Measurements from ENCODE around the gene CCDC93.

The CCDC93 gene

GRCh38 chr2:117948615-117949014 is 65.3 kb downstream of the CCDC93 start:
- no peak for TF ChIP-seq ZNF280D (tag by site-specific recombination; IDR thresholded peaks at IDR 0.05)
- no peak for TF ChIP-seq BCL6B (tag by site-specific recombination; IDR thresholded peaks at IDR 0.05)
- no peak for TF ChIP-seq PRDM6 (tag by site-specific recombination; IDR thresholded peaks at IDR 0.05)
- no peak for TF ChIP-seq ZNF629 (tag by site-specific recombination; IDR thresholded peaks at IDR 0.05)
- TF ChIP-seq ZNF600 (tag by site-specific recombination; IDR thresholded peaks at IDR 0.05), result no peak
- no peak for TF ChIP-seq ZIC2 (tag by site-specific recombination; IDR thresholded peaks at IDR 0.05)
- Histone ChIP-seq H3K27ac (ENCODE audit: extremely low read depth, low read depth, low read length) (no peak overlapping the region), H3K36me3 (ENCODE audit: control insufficient read depth in 2 of 2, insufficient read depth in 1 of 2, low read length in 2 of 2) (peaks cover 26 to 90% of the 10 kb centered on the region in 2 experiments; a peak in 2 of 3 replicates), H3K4me1 (ENCODE audit: control insufficient read depth, insufficient read depth, low read length) (no peaks in the 10 kb centered on the region), H3K9me3 (ENCODE audit: control insufficient read depth, insufficient read depth, low read depth, low read length) (no peaks in the 10 kb centered on the region), H3K4me3 (ENCODE audit: low read depth, low read length) (no peak overlapping the region)
- ChIA-PET CTCF (interaction anchor here (2.1 kb wide), 1 partner anchor 55 kb away, joined by 9 read pairs; no protein-coding TSS in a partner anchor), POLR2A (no interaction called here)

GRCh38 chr2:117945296-117945695 is 68.6 kb downstream of the CCDC93 start:
- Histone ChIP-seq H3K9me3 (ENCODE audit: control insufficient read depth, insufficient read depth, low read depth, low read length) (no peaks in the 10 kb centered on the region), H3K27ac (ENCODE audit: extremely low read depth, low read depth, low read length) (no peak overlapping the region), H3K4me1 (ENCODE audit: control insufficient read depth, insufficient read depth, low read length) (no peaks in the 10 kb centered on the region), H3K36me3 (ENCODE audit: control insufficient read depth in 2 of 2, insufficient read depth in 1 of 2, low read length in 2 of 2) (peaks cover 22 to 94% of the 10 kb centered on the region in 2 experiments; a peak in 2 of 3 replicates), H3K4me3 (ENCODE audit: low read depth, low read length) (no peak overlapping the region)
- TF ChIP-seq ZNF10 (tag by site-specific recombination; IDR thresholded peaks at IDR 0.05), result no peak
- no peak for TF ChIP-seq KLF8 (tag by site-specific recombination; IDR thresholded peaks at IDR 0.05)
- no peak for TF ChIP-seq ZBTB17 (tag by site-specific recombination; IDR thresholded peaks at IDR 0.05)
- no peak for TF ChIP-seq ZNF629 (tag by site-specific recombination; IDR thresholded peaks at IDR 0.05)
- TF ChIP-seq ZNF350 (tag by site-specific recombination; IDR thresholded peaks at IDR 0.05), result no peak
- no peak for TF ChIP-seq ZFHX2 (tag by site-specific recombination; conservative IDR thresholded peaks at IDR 0.05)
- no peak for TF ChIP-seq ZNF175 (tag by site-specific recombination; IDR thresholded peaks at IDR 0.05)
- TF ChIP-seq ZNF704 (tag by site-specific recombination; IDR thresholded peaks at IDR 0.05), result no peak
- ChIA-PET POLR2A (no interaction called here), CTCF (interaction anchor here (0.9 kb wide), 1 partner anchor 10 kb away, joined by 3 read pairs; no protein-coding TSS in a partner anchor)

GRCh38 chr2:117944816-117945215 is 69.1 kb downstream of the CCDC93 start:
- H3K9me3 ChIP-seq (ENCODE audit: control insufficient read depth, insufficient read depth, low read depth, low read length), result no peaks in the 10 kb centered on the region
- ChIA-PET POLR2A (no interaction called here), CTCF (interaction anchor here (0.9 kb wide), 1 partner anchor 11 kb away, joined by 3 read pairs; no protein-coding TSS in a partner anchor)
- H3K36me3 ChIP-seq (ENCODE audit: control insufficient read depth in 2 of 2, insufficient read depth in 1 of 2, low read length in 2 of 2), result peaks cover 23 to 95% of the 10 kb centered on the region in 2 experiments; a peak in 2 of 3 replicates
- no peak overlapping the region for H3K4me3 ChIP-seq (ENCODE audit: low read depth, low read length)
- TF ChIP-seq ZNF37A (tag by site-specific recombination; IDR thresholded peaks at IDR 0.05) (no peak), TCF7L2 (IDR thresholded peaks at IDR 0.05; ENCODE audit: borderline replicate concordance, low read depth, low read length) (no peak), ZNF175 (tag by site-specific recombination; IDR thresholded peaks at IDR 0.05) (no peak), ZNF223 (tag by site-specific recombination; IDR thresholded peaks at IDR 0.05) (no peak)
- H3K4me1 ChIP-seq (ENCODE audit: control insufficient read depth, insufficient read depth, low read length), result no peaks in the 10 kb centered on the region
- no peak overlapping the region for H3K27ac ChIP-seq (ENCODE audit: extremely low read depth, low read depth, low read length)
